HG03025 (cell line): ENCODE data around the gene C11orf98.
A peak's percentile ranks its signal among the peaks of the same experiment; 100 is the strongest.
"Not testable (repeated sequence)": the region's sequence is repeated elsewhere in the genome, so short reads cannot be mapped to it uniquely, and the experiment has no call there.

Experiments used
- ATAC-seq: cut with Tn5 transposase; IDR thresholded peaks from one replicate; pipeline ENCODE4 v1.9.1; 2021; ENCODE audit warnings: mild to moderate bottlenecking, moderate library complexity; ENCODE audit not compliant: unreplicated experiment, low FRiP score

Gene C11orf98

DNA sequence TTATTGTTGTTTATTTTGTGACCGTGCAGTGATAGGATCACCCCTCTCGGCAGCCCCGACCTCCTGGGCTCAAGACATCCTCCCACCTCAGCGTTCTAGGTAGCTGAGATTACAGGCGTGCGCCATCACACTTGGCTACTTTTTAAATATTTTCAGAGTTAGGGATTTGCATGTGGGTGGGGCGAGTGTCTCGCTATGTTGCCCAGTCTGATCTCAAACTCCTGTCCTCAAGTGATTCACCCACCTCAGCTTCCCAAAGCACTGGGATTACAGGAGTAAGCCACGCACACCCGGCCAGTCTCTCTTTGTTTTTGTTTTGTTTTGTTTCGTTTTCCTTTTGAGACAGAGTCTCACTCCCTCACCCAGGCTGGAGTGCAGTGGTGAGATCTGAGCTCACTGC is 10.7 kb downstream of the C11orf98 start:
- ATAC-seq: no peak

GRCh38 chr11:62652161-62653006 is 12.6 kb downstream of the C11orf98 start:
- ATAC-seq: no peak

GRCh38 chr11:62650283-62650682 is 14.7 kb downstream of the C11orf98 start:
- not testable (repeated sequence) for ATAC-seq

- no peak for ATAC-seq
Measured at GRCh38 chr11:62649486-62649885, 15.5 kb downstream of the C11orf98 start.

DNA sequence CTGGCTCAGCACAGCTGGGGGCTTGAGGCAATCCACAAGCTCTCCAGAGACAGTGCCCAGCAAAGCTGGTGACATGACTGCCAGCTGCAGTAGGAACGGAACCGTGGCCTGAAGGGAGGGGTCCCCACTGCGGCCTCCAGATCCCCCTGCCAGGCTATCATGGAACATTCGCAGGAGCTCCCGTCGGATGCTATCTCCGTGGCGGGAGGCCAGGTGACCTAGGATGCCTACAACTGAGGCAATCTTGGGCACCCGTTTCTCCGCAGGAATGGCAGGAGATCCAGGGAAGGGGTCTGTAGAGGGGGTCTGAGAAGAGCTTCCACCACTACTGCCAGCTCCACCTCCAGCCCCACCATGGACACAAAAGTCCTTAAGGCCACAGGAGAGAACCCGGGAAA is 16.0 kb downstream of the C11orf98 start:
- no peak for ATAC-seq

DNA sequence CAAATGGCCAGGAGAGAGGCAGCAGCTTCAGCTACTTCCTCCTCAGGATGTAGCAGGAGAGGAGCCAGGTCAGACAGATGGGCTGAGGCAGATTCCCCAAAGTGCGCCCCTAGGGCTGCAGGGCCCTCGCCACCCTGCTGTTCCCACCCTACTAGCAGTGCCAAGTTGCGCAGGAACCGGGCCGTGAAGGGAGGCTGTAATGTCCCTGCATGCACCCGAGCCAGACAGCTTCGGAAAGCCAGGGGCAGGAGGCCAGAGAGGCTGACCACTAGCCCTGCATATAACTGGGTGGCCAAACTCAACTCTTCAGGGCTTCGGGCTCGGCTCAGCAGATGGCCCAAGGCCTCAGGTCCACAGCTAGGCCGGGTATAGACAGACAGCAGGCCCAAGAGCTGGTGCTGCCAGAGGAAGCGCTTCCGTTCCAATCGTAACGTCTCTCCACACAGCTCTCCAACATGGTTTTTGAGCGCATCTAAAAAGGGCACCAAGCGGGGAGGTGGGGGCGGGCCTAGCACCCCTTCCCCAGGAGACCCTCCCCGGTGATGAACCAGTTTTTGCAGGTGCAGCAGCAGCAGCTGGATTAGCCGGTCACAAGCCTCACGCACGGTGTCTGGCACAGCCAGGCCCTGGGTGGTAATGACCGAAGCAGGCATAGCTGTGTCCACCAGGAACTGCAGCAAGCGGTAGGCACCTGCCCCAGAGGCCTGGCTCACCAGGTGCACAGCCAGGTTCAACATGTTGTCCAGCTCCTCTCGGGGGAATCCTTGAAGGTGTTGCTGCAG is 16.6 kb downstream of the C11orf98 start:
- no peak for ATAC-seq

DNA sequence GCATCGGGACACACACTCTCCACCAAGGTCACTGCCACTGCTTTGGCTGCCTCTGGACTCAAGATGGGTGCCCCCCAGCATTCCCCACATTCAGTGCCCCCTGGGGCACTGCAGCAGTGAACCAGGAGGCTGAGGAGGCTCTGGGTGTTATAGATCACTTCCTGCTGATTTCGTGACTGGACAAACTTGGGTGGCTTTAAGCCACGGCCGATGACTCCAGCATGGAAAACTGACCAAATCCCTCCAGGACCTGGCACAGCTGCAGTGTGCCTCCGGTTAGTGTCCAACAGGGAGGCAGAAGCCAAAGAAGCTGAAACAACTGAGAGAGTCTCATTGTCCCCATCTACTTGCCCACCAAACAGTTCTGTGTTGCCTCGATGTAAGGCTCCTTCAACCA is 17.4 kb downstream of the C11orf98 start:
- ATAC-seq: no peak

GRCh38 chr11:62646825-62647608 is 18.0 kb downstream of the C11orf98 start:
- no peak for ATAC-seq

DNA sequence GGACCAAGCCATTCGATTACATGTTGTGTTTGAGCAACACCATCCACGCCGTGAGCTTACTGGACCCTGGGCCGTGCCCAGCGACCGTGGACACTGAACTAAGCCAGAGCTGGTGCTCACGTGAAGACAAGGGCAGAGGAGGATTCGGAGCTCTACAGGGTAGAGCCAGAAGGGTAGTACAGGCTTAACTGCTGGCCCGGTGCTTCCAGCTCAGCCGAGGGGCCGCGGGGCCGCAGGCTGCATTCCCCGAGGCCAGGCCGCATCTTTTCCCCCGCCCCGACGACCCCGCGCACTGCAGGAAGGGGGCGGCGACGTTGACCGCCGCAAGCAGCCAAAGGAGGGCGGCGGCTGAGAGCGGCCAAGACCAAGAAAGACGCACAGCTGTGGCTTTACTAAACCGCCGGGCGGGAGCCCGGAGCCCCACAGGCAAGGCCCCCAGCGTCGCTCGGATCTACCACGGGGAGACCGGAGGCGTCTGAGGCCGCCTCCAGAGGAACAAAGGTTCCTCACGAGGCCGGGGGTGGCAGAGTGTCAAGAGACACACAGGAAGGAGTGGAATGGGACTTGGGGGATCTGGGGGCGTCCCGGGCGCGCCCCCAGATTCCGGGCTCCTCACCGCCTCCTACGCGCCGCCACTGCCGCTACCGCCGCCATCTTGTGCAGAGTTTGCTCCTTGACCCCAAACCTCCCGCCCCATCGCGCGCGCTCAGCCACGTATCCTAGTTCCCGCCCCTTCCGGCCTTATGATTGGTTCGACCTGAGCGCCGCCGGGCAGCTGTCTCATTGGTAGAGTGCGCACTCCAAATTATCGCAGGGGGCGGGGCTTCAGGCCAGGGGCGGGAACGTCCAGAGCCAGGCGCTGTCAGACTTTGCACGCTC is 18.8 kb downstream of the C11orf98 start, which contains the start of gene GANAB:
GANAB (minus strand) TSS at position 668 of the 879 bp plus-strand sequence; CDS start at position 654, 14 bp downstream.
- peak; percentile 83 for ATAC-seq

GRCh38 chr11:62645671-62645945 is 19.4 kb downstream of the C11orf98 start:
- ATAC-seq: peak; percentile 1

- no peak for ATAC-seq
Measured at GRCh38 chr11:62644220-62644619, 20.8 kb downstream of the C11orf98 start.

DNA sequence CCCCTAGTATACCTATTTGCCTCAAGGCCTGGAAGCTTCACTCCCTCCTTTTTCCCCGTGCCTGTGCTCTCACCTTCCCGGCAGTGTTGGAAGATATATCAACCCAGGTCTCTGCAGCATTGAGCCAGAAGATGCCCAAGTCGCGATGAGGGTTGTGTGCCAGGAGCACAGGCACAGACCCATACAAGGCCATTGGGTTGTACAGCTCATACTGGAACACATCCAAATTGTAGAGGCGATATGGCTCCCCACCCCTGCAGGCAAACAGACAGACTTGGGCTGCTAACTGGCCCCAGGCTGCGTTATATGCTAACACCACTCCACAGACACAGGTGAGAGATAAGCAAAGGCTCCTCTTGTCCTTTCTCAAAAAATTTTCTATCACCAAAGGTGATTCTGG is 32.5 kb downstream of the C11orf98 start:
- no peak for ATAC-seq

DNA sequence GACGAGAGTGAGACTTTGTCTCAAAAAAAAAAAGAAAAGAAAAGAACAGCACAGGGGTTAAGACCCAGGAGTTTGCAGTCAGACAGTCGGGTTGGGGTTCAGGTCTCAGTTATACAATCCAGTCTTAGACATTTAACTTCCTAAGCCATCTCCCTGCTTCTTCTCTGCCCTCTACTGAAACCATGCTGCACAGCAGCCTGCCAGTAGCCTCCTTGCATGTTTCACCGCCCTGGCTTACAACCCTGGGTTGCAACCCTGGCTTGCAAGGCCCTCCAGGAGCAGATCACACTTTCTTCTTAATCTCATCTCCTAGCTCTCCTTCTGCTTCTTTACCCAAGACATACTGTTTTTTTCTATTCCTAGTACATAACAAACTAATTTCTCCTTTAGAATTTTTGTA is 37.3 kb downstream of the C11orf98 start:
- ATAC-seq: no peak

GRCh38 chr11:62622476-62623089 is 42.4 kb downstream of the C11orf98 start:
- ATAC-seq: no peak

GRCh38 chr11:62621567-62622470 is 43.2 kb downstream of the C11orf98 start, which contains the start of gene B3GAT3:
TSS of gene B3GAT3 (minus strand) at chr11:62621986. CDS start at chr11:62621947, 39 bp downstream.
- ATAC-seq: peak; percentile 85

GRCh38 chr11:62621027-62621566 is 43.9 kb downstream of the C11orf98 start:
- no peak for ATAC-seq

DNA sequence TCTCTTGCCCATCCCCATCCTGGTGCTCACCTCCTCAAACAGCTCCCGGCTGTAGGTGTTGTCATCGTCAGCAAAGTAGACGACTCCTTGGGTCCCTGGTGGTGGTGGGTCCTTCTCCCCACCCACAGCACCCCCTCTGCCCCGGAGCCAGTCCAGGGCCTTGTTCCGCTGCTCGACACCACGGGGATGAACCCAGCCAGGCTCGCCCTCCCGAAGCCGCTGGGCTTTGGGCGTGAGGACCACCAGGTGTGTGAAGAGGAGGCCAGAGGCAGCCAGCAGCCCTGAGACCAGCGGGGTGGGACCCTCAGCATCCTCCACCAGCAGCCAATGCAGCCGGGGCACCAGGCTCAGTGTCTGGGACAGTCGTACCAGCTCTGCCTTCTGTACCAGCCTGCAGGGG is 48.1 kb downstream of the C11orf98 start:
- ATAC-seq: not testable (repeated sequence)

GRCh38 chr11:62615521-62615920 is 49.5 kb downstream of the C11orf98 start:
- ATAC-seq: no peak
